CD8-positive, alpha-beta memory T cell (primary cell): ENCODE results near the gene CIPC. TPM values are rescaled to one million over a fixed set of nuclear protein-coding genes. Genes with fewer than 3 reads are reported as not detected.

Experiments
- CTCF ChIA-PET: fragments of 350-600 bp; sonication (Branson Sonifier 250); formaldehyde crosslinking; loops from one replicate; lab custom pipeline; 2021; ENCODE audit warnings: antibody characterized with exemption; lab: Charles Lee
- POLR2A ChIA-PET: fragments of 350-600 bp; sonication (Branson Sonifier 250); formaldehyde crosslinking; loops from one replicate; lab custom pipeline; 2021; ENCODE audit warnings: antibody characterized with exemption; lab: Charles Lee
- DNase-seq, 5 donors: peaks; one replicate each; pipeline versions ENCODE4 v3.0.0 to v3.0.0-alpha.2; 2020 to 2022; ENCODE audit warnings: mixed read lengths in 1 of 5
- H3K27ac ChIP-seq: one replicate; pipeline ENCODE4 v1.7.0; 2013; ENCODE audit warnings: low read depth, mild to moderate bottlenecking, low read length, moderate library complexity
- H3K27me3 ChIP-seq: 2 replicates; pipeline ENCODE4 v1.7.0; 2013; ENCODE audit warnings: low read length, mild to moderate bottlenecking; ENCODE audit not compliant: insufficient read depth, poor library complexity, severe bottlenecking
- H3K36me3 ChIP-seq: 2 replicates; pipeline ENCODE4 v1.7.0; 2013; ENCODE audit warnings: mild to moderate bottlenecking, low read length, moderate library complexity; ENCODE audit not compliant: insufficient read depth
- H3K4me1 ChIP-seq: 2 replicates; pipeline ENCODE4 v1.7.0; 2013; ENCODE audit warnings: mild to moderate bottlenecking, low read length, moderate library complexity; ENCODE audit not compliant: insufficient read depth
- H3K4me3 ChIP-seq: 2 replicates; pipeline ENCODE4 v1.7.0; 2013; ENCODE audit warnings: mild to moderate bottlenecking, low read length
- H3K9me3 ChIP-seq: 2 replicates; pipeline ENCODE4 v1.7.0; 2013; ENCODE audit warnings: mild to moderate bottlenecking, low read length
- H3K27ac Mint-ChIP-seq, 8 donors: one replicate each; pipeline ENCODE4 v1.8.0; 2020 to 2021; ENCODE audit warnings: mixed read lengths in 8 of 8, mild to moderate bottlenecking in 6 of 8, inconsistent platforms in 3 of 8, moderate library complexity in 3 of 8
- H3K27me3 Mint-ChIP-seq, 2 donors: one replicate each; pipeline ENCODE4 v1.8.0; 2020 to 2021; ENCODE audit warnings: mixed read lengths in 2 of 2, mild to moderate bottlenecking in 1 of 2, moderate library complexity in 1 of 2
- H3K36me3 Mint-ChIP-seq, 3 donors: one replicate each; pipeline ENCODE4 v1.8.0; 2020 to 2021; ENCODE audit warnings: mixed read lengths in 3 of 3, inconsistent platforms in 1 of 3, mild to moderate bottlenecking in 1 of 3
- H3K4me1 Mint-ChIP-seq, 3 donors: one replicate each; pipeline ENCODE4 v1.8.0; 2020 to 2021; ENCODE audit warnings: mixed read lengths in 3 of 3, inconsistent platforms in 1 of 3, mild to moderate bottlenecking in 1 of 3
- H3K4me3 Mint-ChIP-seq, 7 donors: one replicate each; pipeline ENCODE4 v1.8.0; 2020 to 2021; ENCODE audit warnings: mixed read lengths in 7 of 7, mild to moderate bottlenecking in 6 of 7, moderate library complexity in 4 of 7, inconsistent platforms in 2 of 7
- H3K9me3 Mint-ChIP-seq, 5 donors: one replicate each; pipeline ENCODE4 v1.8.0; 2020 to 2022; ENCODE audit warnings: mixed read lengths in 5 of 5, mild to moderate bottlenecking in 3 of 5, moderate library complexity in 2 of 5, inconsistent platforms in 1 of 5
- polyA plus RNA-seq: library from polyadenylated mRNA; unstranded; fragments of 300-500 nt; fragmentation: Illumina TruSeq; gene quantifications from one replicate; pipeline ENCODE4 v1.2.3, GENCODE V29; 2021
- total RNA-seq, 2 experiments: library from RNA; stranded (reverse); gene quantifications; one replicate each; pipeline ENCODE4 v1.2.3, GENCODE V29; 2021

CIPC gene
- total and polyA plus RNA-seq, 3 experiments from 2014 or later = 6.2 to 12.7 (median 10.5) TPM

- Histone ChIP-seq H3K36me3 (no peaks in the 10 kb centered on the region), H3K9me3 (no peaks in the 10 kb centered on the region), H3K27me3 (no peaks in the 10 kb centered on the region), H3K4me1 (no peaks in the 10 kb centered on the region), H3K4me3 (no peak overlapping the region), H3K27ac (no peak overlapping the region)
- ChIA-PET CTCF (interaction anchor here (0.7 to 15.4 kb wide), 9 partner anchors 8 to 203 kb away, joined by 3 to 280 read pairs (median 3); no protein-coding TSS in a partner anchor), POLR2A (interaction anchor here (0.6 kb wide), 1 partner anchor 65 kb away, joined by 3 read pairs; the partner anchor contains the start of gene ZDHHC22)
- Mint-ChIP-seq H3K27ac (no peak overlapping the region), H3K4me3 (no peak overlapping the region), H3K36me3 (peaks cover 0 to 8% (median 2%) of the 10 kb centered on the region in 3 donors), H3K27me3 (peaks cover 6 to 9% of the 10 kb centered on the region in 2 donors), H3K9me3 (peaks cover 0 to 6% (median 3%) of the 10 kb centered on the region in 5 donors), H3K4me1 (no peaks in the 10 kb centered on the region)
- DNase-seq = no peak
These were observed 21.9 kb upstream of the CIPC start for GRCh38 chr14:77076113-77076631.

- peaks cover 0 to 6% (median 3%) of the 10 kb centered on the region in 5 donors for H3K9me3 Mint-ChIP-seq
- Histone ChIP-seq H3K36me3 (no peaks in the 10 kb centered on the region), H3K4me3 (no peak overlapping the region), H3K4me1 (no peaks in the 10 kb centered on the region), H3K9me3 (no peaks in the 10 kb centered on the region), H3K27me3 (no peaks in the 10 kb centered on the region), H3K27ac (no peak overlapping the region)
- H3K27me3 Mint-ChIP-seq = peaks cover 8 to 9% of the 10 kb centered on the region in 2 donors
- CTCF ChIA-PET = interaction anchor here (0.7 to 15.4 kb wide), 8 partner anchors 9 to 204 kb away, joined by 3 to 280 read pairs (median 3); no protein-coding TSS in a partner anchor
- no peak overlapping the region for H3K4me3 Mint-ChIP-seq
- POLR2A ChIA-PET = no interaction called here
- H3K4me1 Mint-ChIP-seq = no peaks in the 10 kb centered on the region
- H3K27ac Mint-ChIP-seq = no peak overlapping the region
- peaks cover 0 to 8% (median 2%) of the 10 kb centered on the region in 3 donors for H3K36me3 Mint-ChIP-seq
- DNase-seq = no peak
These were observed 21.0 kb upstream of the CIPC start for GRCh38 chr14:77077040-77077439.

- ChIA-PET CTCF (interaction anchor here (0.9 to 3.5 kb wide), 6 partner anchors 10 to 209 kb away, joined by 3 to 15 read pairs (median 6); no protein-coding TSS in a partner anchor), POLR2A (no interaction called here)
- H3K4me1 ChIP-seq = peaks cover 4% of the 10 kb centered on the region
These were observed 15.7 kb upstream of the CIPC start for GRCh38 chr14:77082356-77082755.

GRCh38 chr14:77083082-77083481, 15.0 kb upstream of the CIPC start:
- Mint-ChIP-seq H3K27me3 (peaks cover 8 to 16% of the 10 kb centered on the region in 2 donors), H3K27ac (peak overlapping the region in 2 of 8 donors; percentile 14 to 20), H3K4me3 (no peak overlapping the region), H3K36me3 (peaks cover 0 to 8% (median 3%) of the 10 kb centered on the region in 3 donors), H3K9me3 (peaks cover 0 to 6% (median 3%) of the 10 kb centered on the region in 5 donors), H3K4me1 (peaks cover 0 to 7% (median 5%) of the 10 kb centered on the region in 3 donors)
- peaks cover 4% of the 10 kb centered on the region for H3K4me1 ChIP-seq
- no peak overlapping the region for H3K27ac ChIP-seq
- H3K9me3 ChIP-seq = no peaks in the 10 kb centered on the region
- no peaks in the 10 kb centered on the region for H3K36me3 ChIP-seq
- no peaks in the 10 kb centered on the region for H3K27me3 ChIP-seq
- ChIA-PET CTCF (interaction anchor here (0.9 to 3.5 kb wide), 4 partner anchors 13 to 207 kb away, joined by 3 to 15 read pairs (median 12); no protein-coding TSS in a partner anchor), POLR2A (no interaction called here)
- H3K4me3 ChIP-seq = no peak overlapping the region
- DNase-seq = no peak

More at GRCh38 chr14:77082356-77082755, 15.7 kb upstream of the CIPC start:
- Histone ChIP-seq H3K4me3 (no peak overlapping the region), H3K27ac (no peak overlapping the region), H3K36me3 (no peaks in the 10 kb centered on the region), H3K27me3 (no peaks in the 10 kb centered on the region), H3K9me3 (no peaks in the 10 kb centered on the region)
- Mint-ChIP-seq H3K9me3 (peaks cover 0 to 6% (median 3%) of the 10 kb centered on the region in 5 donors), H3K4me3 (no peak overlapping the region), H3K4me1 (peaks cover 0 to 7% (median 5%) of the 10 kb centered on the region in 3 donors), H3K27ac (peak overlapping the region in 1 of 8 donors; percentile 14), H3K36me3 (peaks cover 0 to 8% (median 3%) of the 10 kb centered on the region in 3 donors), H3K27me3 (peaks cover 10 to 16% of the 10 kb centered on the region in 2 donors)
- no peak for DNase-seq

GRCh38 chr14:77084985-77085384, 13.1 kb upstream of the CIPC start:
- Histone ChIP-seq H3K4me3 (no peak overlapping the region), H3K27ac (no peak overlapping the region), H3K27me3 (no peaks in the 10 kb centered on the region), H3K36me3 (no peaks in the 10 kb centered on the region), H3K9me3 (no peaks in the 10 kb centered on the region), H3K4me1 (peaks cover 4% of the 10 kb centered on the region)
- POLR2A ChIA-PET = no interaction called here
- Mint-ChIP-seq H3K27me3 (peaks cover 3 to 16% of the 10 kb centered on the region in 2 donors), H3K27ac (peak overlapping the region in 3 of 8 donors; percentile 2 to 43 (median 16)), H3K36me3 (peaks cover 0 to 7% (median 3%) of the 10 kb centered on the region in 3 donors), H3K4me3 (peak overlapping the region in 1 of 7 donors; percentile 14), H3K9me3 (peaks cover 0 to 3% (median 1%) of the 10 kb centered on the region in 5 donors), H3K4me1 (peaks cover 0 to 7% (median 5%) of the 10 kb centered on the region in 3 donors)
- CTCF ChIA-PET = interaction anchor here (0.7 to 3.5 kb wide), 5 partner anchors 11 to 212 kb away, joined by 3 to 15 read pairs (median 7); no protein-coding TSS in a partner anchor
- DNase-seq = no peak

GRCh38 chr14:77085538-77085937, 12.5 kb upstream of the CIPC start:
- Mint-ChIP-seq H3K4me1 (peaks cover 0 to 7% (median 5%) of the 10 kb centered on the region in 3 donors), H3K4me3 (no peak overlapping the region), H3K9me3 (peaks cover 0 to 3% (median 0%) of the 10 kb centered on the region in 5 donors), H3K27me3 (peaks cover 5 to 16% of the 10 kb centered on the region in 2 donors), H3K27ac (peak overlapping the region in 1 of 8 donors; percentile 44), H3K36me3 (peaks cover 0 to 5% (median 3%) of the 10 kb centered on the region in 3 donors)
- Histone ChIP-seq H3K4me3 (no peak overlapping the region), H3K4me1 (peaks cover 4% of the 10 kb centered on the region), H3K9me3 (no peaks in the 10 kb centered on the region), H3K27me3 (no peaks in the 10 kb centered on the region), H3K27ac (no peak overlapping the region), H3K36me3 (no peaks in the 10 kb centered on the region)
- POLR2A ChIA-PET = no interaction called here
- CTCF ChIA-PET = interaction anchor here (0.7 to 3.5 kb wide), 6 partner anchors 9 to 213 kb away, joined by 3 to 15 read pairs (median 6); no protein-coding TSS in a partner anchor
- no peak for DNase-seq

GRCh38 chr14:77086017-77086727, 11.9 kb upstream of the CIPC start:
- H3K9me3 Mint-ChIP-seq = peaks cover 0 to 7% (median 4%) of the 10 kb centered on the region in 5 donors
- POLR2A ChIA-PET = no interaction called here
- DNase-seq = peak in 2 of 5 donors; percentile 14 to 26
- H3K36me3 ChIP-seq = no peaks in the 10 kb centered on the region
- CTCF ChIA-PET = interaction anchor here (1.2 to 3.5 kb wide), 5 partner anchors 9 to 210 kb away, joined by 3 to 15 read pairs (median 7); no protein-coding TSS in a partner anchor
- no peak overlapping the region for H3K4me3 Mint-ChIP-seq
- H3K27ac ChIP-seq = no peak overlapping the region
- no peaks in the 10 kb centered on the region for H3K27me3 ChIP-seq
- H3K4me1 ChIP-seq = peaks cover 4% of the 10 kb centered on the region
- no peaks in the 10 kb centered on the region for H3K9me3 ChIP-seq
- H3K27me3 Mint-ChIP-seq = peaks cover 7 to 13% of the 10 kb centered on the region in 2 donors
- no peak overlapping the region for H3K4me3 ChIP-seq
- peaks cover 0 to 10% (median 3%) of the 10 kb centered on the region in 3 donors for H3K36me3 Mint-ChIP-seq
- H3K4me1 Mint-ChIP-seq = peaks cover 0 to 7% (median 5%) of the 10 kb centered on the region in 3 donors
- peak overlapping the region in 4 of 8 donors; percentile 47 to 83 (median 66) for H3K27ac Mint-ChIP-seq
